HL-60/S4 treated with phorbol 12-myristate 13-acetate at 8.2 ng/mL for 4 days and 3 days (cell line): ENCODE measurements around the gene FAM131C.
"Not testable (repeated sequence)": the region's sequence is repeated elsewhere in the genome, so short reads cannot be mapped to it uniquely, and the experiment has no call there.

Source experiments
- in situ Hi-C: fragments of 300-500 bp; cut with MboI; formaldehyde crosslinking; loops from 2 replicates; pipeline ENCODE4 v1.15.0; 2022; ENCODE audit warnings: low sequenced_read_pairs

Gene FAM131C

DNA sequence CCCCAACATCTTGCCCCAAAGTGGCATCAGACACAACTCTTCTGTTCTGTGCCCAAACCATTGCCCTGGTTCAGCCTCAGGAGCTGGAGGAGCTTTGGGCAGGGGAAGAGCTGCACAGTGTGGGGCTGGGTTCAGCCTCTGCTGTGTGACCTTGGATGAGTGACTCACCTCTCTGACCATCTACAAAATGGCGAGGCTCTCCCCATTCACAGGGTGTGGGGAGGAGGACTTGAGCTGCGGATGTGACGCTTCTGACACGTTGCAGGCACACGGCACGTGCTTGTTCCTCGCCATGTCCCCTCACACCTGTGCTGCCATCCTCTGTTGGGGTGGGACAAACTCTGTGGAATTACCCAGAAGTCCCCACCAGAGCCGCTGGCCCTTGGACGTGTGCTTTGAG, 30.8 kb downstream of the FAM131C start:
- in situ Hi-C loops, result not testable (repeated sequence)

DNA sequence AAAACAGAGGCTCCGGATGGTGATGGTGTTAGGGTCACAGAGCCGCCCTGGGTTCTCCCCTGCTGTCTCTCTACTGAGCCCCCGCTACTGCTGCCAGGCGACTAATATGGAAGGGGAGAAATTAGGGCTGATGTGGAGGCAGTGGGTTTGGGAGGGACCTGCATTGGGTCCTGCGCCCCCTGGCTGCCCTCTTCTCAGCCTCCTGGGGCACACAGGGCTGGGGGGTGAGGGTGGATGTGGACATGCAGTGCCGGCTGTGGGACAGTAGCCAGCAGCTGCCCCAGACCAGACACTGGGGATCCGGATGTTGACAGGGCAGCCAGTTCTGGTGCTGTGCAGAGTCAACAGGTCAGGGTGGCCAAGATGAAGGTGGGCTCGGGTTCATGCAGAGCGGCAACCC, 31.4 kb downstream of the FAM131C start:
- in situ Hi-C loops, result no loop called here

DNA sequence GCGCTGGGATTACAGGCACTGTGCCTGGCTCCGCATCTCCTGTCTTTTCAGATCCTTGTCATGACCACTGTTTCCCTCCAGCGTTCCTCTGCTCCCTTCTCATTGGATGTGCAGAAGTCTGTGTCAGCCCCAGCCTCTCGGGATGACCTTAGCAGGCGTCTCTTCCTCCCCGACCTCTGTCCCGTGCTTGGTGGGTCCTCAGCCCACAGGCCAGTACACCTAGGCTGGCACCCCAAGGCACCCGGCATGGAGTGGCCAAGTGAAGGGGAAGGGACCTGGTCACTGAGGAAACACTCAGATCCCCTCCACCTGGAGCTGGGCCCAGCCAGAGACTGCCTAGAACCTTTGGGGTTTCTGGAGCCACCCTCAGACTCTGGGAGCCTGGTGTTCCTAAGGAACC, 32.3 kb downstream of the FAM131C start:
- in situ Hi-C loops, result no loop called here

DNA sequence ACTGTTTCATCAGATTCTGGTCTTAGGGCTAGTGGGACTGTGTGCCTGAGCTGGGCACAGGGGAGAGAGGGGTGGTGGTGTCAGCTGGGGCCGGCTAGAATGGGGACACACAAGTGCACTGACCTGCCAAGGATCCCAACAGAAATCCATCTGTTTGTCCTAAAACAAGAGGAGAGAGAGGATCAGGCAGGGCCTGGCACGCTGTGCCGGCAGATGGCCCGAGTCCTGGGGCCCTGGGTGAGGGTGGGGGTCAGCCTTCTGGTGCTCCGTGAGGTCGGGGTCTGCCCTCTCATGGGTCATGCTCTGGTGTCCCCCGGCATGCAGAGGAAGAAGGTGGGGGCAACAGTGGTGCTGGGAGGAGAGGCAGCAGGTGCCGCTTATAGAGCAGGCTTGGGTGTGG, 33.6 kb downstream of the FAM131C start:
- in situ Hi-C loops, result not testable (repeated sequence)

DNA sequence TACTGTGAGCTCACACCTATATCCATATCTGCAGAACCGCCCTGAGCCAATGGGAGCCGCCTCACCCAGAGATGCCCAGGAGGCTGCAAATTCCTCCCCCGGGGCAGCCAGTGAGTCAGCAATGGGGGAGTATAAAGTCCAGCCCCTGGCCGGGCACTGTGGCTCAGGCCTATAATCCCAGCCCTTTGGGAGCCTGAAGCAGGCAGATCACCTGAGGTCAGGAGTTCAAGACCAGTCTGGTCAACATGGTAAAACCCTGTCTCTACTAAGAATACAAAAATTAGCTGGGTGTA, 34.9 kb downstream of the FAM131C start:
- in situ Hi-C loops, result no loop called here

DNA sequence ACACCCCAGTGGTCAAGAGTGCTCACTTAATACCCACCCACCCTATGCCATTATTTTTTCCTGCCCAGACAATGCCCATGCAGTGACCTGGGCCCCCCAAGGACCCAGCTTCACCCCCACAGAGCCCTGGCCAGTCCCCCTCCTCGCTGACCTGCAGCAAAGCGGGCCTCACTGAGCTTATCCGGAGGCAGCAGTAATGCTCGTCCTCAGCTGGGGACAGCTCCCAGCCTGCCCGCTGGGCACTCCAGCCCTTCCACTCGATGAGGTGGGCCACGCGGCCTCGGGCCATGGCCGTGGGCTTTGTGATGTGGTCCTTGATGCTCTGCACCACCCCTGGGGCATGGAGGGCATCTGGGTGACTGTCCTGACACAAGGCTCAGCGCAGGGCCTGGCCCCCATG, 37.0 kb downstream of the FAM131C start:
- in situ Hi-C loops, result not testable (repeated sequence)

DNA sequence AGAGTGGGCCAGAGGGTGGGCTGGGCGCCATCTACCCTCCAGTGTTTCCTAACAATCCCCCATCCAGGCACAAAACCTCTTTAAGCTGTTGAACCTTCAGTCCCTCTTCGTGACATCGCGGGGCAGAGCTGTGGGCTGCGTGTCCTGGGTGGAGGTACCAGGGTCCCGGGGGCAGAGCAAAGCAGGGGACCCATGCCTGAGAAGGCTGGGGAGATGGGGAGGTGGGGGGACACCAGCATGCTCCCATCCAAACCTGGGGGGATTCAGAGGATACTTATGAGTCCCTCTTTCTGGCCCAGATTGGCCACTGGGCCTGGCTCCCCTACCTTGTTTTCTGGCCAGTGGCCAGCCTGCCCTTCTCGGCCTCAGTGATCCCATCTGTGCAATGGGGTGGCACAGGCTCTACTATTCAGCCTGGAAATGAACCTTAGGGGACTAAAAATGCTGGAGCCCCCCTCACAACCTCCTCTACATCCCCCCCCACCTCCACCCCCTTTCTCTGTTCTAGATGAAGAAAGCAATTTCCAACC, 40.3 kb downstream of the FAM131C start:
- in situ Hi-C loops, result not testable (repeated sequence)

DNA sequence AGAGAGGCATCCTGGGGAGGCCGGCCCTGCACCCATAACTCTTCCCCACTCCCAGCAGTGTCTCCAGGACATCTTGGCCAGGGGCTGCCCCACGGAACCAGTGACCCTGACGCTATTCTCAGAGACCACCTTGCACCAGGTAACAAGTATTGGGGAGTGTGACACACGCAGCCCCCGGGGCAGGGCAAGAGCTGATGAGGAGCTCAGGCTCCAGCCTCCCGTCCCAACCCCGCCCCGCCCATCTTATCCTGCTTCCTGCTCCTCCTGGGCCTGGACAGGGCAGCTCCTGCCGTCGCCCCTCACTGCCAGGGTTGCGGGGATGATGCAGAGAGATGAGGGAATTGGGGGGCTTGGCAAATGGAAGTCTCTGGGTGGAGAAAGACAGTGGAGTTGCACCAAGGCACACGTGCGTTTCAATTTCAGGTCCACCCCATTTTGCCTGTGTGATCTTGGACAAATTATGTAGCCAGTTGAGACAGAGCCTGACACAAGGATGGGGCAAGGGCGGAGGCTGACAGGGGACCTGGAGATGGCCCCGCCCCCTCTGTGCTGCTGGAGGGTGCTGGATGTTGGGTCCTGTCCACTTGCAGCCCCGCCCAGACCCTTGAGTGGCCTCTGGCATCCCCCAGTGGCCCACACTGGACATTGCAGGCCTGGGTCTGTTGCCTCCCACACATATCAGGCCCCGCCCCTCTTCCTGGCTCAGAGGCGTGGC, 40.9 kb downstream of the FAM131C start:
- in situ Hi-C loops, result no loop called here

DNA sequence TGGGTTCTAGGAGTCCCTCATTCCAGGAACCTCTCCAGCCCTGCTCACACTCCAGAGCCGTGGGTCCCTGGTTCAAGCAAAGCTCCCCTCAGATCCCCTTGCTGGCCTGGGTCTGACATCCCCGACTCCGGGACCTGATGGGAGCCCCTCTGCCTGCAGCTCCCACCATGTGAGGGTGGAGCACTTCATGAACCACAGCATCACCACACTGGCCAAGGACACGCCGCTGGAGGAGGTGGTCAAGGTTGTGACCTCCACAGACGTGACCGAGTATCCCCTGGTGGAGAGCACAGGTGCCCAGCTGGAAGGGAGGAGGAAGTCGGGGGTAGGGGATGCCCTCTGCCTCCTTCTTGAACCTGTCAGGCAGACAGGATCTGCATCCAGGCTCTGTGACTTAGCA, 41.9 kb downstream of the FAM131C start:
- in situ Hi-C loops, result no loop called here

DNA sequence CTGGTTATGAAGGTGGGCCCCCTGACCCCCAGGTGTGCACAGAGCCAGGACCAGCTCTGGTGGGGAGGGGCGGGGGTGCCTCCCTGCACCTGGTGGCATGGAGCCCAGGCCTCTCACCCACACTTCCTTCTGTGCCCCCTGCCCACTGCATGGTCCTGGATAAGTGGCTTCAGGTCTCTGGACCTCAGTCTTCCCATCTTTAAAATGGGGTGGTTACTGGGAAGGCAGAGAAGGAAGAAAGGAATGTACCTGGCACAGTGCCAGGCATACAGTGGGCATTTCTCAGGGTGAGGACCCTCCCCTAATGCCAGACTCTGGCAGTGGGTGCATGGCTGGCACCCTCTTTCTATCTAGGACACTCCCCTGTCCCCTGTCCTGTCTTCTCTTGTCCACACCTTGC, 44.2 kb downstream of the FAM131C start:
- in situ Hi-C loops, result no loop called here

DNA sequence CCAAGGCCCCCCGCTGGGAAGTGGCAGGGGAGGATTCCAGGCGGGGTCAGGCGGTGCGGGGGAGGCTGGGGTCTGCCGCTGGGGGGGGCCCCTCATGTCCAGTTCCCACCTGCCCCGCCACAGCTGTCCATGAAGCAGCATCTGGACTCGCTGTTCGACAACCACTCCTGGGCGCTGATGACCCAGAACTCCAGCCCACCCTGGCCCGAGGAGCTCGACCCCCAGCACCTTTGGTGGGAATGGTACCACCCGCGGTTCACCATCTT, 44.5 kb downstream of the FAM131C start:
- in situ Hi-C loops, result not testable (repeated sequence)

DNA sequence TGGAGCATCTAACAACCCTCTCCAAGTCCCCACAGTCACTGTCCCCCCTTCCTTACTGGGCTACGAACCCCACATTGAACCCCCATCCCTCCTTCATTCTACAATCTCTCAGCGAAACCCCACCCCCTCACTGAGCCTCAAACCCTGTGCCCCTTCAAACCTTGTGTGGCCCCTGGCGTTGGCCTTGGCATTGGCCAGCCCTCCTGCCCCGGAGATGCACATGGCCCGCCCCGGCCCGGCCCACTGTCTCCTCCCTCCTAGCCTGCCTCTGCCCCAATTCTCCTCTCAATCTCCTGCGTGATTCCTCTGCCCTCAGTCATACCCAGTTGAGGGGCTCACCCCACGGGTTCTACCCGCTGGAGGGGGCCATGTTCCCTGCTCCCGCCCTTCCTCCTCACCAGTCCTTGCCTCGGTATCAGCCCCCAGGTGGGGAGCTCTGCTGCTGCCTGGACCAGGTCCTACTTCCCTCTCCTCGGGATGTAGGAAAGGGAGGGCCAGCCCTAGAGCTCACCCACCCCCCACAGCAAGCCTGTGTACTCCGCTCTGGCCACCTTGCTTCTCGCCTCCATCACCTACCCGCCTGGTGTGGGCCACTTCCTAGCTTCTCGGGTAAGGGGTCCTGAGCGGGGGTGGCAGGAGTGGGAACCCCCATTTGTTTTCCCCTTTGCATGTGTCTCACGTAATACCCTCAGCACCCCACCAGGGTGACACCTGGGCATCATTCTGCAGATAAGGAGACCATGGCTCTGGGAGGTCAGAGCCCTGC, 45.0 kb downstream of the FAM131C start:
- in situ Hi-C loops, result no loop called here

DNA sequence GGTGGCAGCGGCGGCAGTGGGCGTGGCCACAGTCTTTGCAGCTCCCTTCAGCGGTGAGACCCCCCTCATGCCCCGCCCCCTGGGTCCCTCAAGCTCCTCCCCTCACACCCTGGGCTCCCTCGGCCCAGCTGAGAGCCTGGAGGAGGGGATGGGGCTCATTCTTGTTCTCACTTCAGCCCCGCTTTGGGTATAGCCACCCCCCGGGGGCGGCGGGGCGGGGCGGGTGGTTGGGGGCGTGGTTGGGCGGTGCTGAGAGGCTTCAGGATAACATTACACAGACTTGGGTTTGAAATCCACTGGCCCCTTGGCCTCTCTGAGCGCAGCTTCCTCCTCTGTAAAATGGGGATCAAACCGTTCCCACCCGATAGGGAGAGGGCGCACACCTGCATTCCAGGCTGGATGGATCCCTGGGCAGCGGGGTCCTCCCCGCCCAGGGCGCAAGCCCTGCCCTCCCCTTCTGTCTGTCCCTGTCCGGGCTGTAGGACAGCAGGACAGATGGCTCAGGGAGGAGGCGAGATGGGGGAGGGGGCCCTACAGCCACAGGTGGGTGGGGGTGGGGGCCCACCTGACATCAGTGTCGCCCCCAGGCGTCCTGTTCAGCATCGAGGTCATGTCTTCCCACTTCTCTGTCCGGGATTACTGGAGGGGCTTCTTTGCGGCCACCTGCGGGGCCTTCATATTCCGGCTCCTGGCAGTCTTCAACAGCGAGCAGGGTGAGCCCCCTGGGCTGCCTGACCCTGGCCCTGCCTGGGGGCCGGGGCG, 46.5 kb downstream of the FAM131C start:
- in situ Hi-C loops, result no loop called here

DNA sequence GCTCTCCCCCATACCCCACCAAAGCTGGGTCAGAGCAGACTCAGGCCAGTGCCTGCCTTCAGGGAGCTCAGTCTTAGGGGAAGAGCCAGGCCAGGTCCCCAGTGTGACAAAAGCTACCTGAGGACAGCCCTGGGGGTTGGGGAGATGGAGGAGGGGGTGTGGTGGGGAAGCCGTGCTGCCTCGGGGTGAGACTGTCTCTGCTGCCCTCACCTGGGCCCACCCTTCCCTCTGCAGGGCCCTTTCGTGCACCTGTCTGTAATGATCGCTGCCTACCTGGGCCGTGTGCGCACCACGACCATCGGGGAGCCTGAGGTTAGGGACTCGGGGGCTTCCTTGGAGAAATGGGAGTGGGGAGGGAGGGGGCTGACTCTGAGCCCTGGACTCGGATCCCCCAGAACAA, 47.1 kb downstream of the FAM131C start:
- in situ Hi-C loops, result not testable (repeated sequence)

DNA sequence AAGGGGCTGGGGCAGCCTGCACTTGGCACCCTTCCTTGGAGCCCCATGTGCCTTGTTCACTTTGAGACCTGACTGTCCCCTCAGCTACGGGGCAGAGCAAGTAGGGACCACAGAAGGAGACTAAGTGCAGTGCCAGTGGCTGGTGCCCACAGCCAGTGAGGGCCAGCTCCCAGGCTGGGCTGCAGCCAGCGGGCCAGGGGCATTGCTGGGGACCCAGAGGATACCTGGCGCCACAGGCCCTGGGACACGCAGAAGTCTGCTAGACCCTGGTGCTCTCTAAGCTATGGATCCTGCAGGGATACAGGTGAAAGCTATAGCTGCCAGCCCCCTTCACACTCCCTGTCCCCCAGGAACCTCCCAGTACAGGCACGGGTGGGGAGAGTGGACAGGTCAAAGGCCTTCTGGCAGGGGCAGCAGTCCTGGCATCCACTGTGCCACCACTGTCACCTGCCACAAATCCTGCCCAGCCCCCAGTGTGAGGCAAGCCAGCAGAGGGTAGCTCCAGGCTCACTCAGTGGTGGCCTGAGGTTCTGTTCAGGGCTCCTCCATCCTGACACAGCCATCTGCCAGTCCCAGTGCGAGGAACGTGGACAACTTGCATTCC, 50.3 kb downstream of the FAM131C start:
- in situ Hi-C loops, result no loop called here

DNA sequence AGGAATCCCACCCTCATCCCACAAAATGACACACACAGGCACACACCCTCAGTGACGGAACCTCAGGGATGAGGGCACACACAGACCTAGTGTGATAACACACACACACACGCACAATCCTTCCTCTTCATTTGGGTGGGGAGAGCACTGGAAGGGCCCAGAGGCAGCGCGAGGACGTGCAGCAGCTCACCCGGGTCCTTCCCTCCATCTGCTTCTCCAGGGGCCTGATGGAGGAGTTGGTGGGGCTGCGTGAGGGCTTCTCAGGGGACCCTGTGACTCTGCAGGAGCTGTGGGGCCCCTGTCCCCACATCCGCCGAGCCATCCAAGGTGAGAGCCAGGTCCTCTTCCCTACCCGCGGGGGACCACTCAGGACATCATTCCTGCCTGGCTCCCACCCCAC, 51.1 kb downstream of the FAM131C start:
- in situ Hi-C loops, result no loop called here

DNA sequence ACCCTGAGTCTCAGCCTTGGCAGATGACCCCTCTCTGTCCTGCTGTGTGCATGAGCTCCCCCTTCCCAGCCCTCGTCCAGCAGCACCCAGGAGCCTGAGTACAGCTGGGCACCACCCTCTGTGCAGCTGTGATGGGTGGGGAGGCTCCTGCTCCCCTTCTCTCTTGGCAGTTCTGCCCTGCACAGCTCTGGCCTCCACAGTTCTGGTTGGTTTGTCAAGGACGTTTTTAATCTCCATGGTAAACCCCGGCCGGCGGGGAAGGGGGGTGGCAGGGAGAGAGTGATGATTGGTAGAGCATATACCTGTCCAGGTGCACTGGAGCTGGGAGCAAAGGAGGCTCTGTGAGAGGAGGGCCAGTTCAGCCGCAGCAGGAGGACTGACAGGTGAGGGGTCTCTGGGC, 51.8 kb downstream of the FAM131C start, which contains the start of gene CLCNKA:
CLCNKA (plus strand) TSS at position 356 of the 400 bp plus-strand sequence. CDS start 584 bp downstream, outside the sequence.
- in situ Hi-C loops, result no loop called here

DNA sequence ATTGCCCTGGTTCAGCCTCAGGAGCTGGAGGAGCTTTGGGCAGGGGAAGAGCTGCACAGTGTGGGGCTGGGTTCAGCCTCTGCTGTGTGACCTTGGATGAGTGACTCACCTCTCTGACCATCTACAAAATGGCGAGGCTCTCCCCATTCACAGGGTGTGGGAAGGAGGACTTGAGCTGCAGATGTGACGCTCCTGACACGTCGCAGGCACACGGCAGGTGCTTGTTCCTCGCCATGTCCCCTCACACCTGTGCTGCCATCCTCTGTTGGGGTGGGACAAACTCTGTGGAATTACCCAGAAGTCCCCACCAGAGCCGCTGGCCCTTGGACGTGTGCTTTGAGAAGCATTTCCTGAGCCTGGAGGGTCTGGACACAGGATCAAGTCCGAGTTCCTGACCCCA, 52.6 kb downstream of the FAM131C start:
- in situ Hi-C loops, result not testable (repeated sequence)

DNA sequence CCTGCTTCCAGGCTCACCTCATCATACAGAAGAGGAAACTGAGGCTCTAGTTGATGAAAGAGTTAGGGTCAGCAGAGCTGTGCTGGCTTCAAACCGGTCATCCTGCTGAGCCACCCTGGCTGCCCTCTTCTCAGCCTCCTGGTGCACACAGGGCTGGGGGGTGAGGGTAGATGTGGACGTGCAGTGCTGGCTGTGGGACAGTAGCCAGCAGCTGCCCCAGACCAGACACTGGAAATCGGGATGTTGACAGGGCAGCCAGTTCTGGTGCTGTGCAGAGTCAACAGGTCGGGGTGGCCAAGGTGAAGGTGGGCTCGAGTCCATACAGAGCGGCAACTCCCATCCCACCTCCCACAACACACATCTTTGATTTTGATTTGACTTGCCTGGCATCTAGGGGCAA, 53.1 kb downstream of the FAM131C start:
- in situ Hi-C loops, result no loop called here

DNA sequence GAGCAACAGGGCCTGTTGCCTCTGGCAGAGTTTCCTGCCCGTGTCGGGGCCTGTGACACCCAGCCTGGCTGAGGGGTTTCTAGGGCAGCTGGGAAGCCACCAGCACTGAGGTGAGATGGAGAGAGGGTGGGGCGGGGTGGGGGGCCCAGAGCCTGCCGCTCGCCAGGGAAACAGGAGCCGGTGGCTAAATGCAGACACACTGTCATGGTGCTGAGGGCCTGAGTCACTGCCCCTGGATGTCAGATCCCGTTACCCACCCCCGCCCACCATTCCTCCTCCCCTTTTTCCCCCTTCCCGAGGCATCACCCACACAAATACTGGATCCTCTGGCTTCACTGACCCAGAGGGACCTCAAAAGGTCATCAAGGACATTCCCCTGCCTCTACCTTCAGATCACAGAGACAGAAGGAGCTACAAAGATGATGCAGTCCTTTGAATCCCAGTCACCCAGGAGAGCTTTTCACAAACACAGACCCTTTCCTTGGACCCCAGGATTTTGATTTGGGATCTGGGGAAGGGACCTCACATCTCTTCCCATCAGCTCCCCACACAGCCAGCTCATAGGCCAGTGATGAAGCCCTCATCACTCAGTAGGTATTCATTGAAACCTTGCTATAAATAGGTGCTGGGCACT, 53.7 kb downstream of the FAM131C start:
- in situ Hi-C loops, result no loop called here
